Ovary (tissue), 9 donors: ENCODE data around the gene FAM241B. TPM values are rescaled to one million over a fixed set of nuclear protein-coding genes. Genes with fewer than 3 reads are reported as not detected.

Source experiments
- DNase-seq, 5 donors: peaks; one replicate each; pipeline ENCODE4 v3.0.0-alpha.2; 2019 to 2020
- H3K27ac ChIP-seq, 2 donors: fragments of 200-600 bp; one replicate each; pipeline versions ENCODE4 v1.5.1 to v1.8.0; 2019 to 2022
- H3K27me3 ChIP-seq: fragments of 200-600 bp; one replicate; pipeline ENCODE4 v1.8.0; 2022
- H3K36me3 ChIP-seq: fragments of 200-600 bp; sonication (generic); one replicate; pipeline ENCODE4 v1.5.1; 2019
- H3K4me1 ChIP-seq: one replicate; pipeline ENCODE4 v1.8.1; 2013; ENCODE audit warnings: mild to moderate bottlenecking, moderate library complexity; ENCODE audit not compliant: insufficient read depth
- H3K4me3 ChIP-seq: fragments of 200-600 bp; sonication (generic); one replicate; pipeline ENCODE4 v1.5.1; 2017
- H3K9me3 ChIP-seq, 2 donors: fragments of 200-600 bp in 1 of 2; sonication (generic) in 1 of 2; one replicate each; pipeline versions ENCODE4 v1.5.1 to v1.8.1; 2013 to 2019; ENCODE audit warnings: mild to moderate bottlenecking in 1 of 2, moderate library complexity in 1 of 2
- CTCF ChIP-seq, 3 donors: fragments of 450-650 bp in 2 of 3; fragments of 200-600 bp in 1 of 3; IDR thresholded peaks; one replicate each; pipeline versions ENCODE4 v1.5.1 to v1.8.0; 2016 to 2022; ENCODE audit warnings: antibody characterized with exemption in 3 of 3, mild to moderate bottlenecking in 1 of 3
- EP300 ChIP-seq: sonication (generic); formaldehyde crosslinking; IDR thresholded peaks from one replicate; pipeline ENCODE4 v1.6.1; 2017; ENCODE audit warnings: antibody characterized with exemption
- POLR2A ChIP-seq: fragments of 450-650 bp; IDR thresholded peaks from one replicate; pipeline ENCODE4 v1.6.1; 2017; ENCODE audit warnings: antibody characterized with exemption, mild to moderate bottlenecking, moderate library complexity
- WGBS, 3 donors: extraction: QIAGEN DNeasy Blood & Tissue Kit in 1 of 3; methylation state at CpG; one replicate each; pipeline versions ENCODE4 v1.1.5 to v1.1.7; 2013 to 2017; 5-methylcytosine and 5-hydroxymethylcytosine counted together
- intact Hi-C, 4 donors: fragments of 100-400 bp; cut with DNase I; formaldehyde crosslinking; loops; one replicate each; pipeline versions ENCODE4 v1.11.0 to v1.15.1; 2022 to 2023
- polyA plus RNA-seq, 2 donors: library from polyadenylated mRNA; stranded (reverse); fragments of 200-250 nt in 1 of 2; fragments of 350-450 nt in 1 of 2; fragmentation: Illumina TruSeq in 1 of 2; extraction: RNeasy Lipid Tissue Mini Kit (QIAGEN cat#74804) in 1 of 2; gene quantifications; one replicate each; pipeline ENCODE4 v1.2.3, GENCODE V29; 2013 to 2014
- total RNA-seq, 7 donors: library from RNA; depleted of rRNA in 2 of 7; stranded (reverse); fragments of >200 nt in 2 of 7; fragmentation: NEBNext Ultra II Directional in 3 of 7; extraction: Animal tissue kit (Norgen Biotek cat#: 25700) in 3 of 7; gene quantifications; one replicate each; pipeline versions ENCODE4 v1.1.0 to v1.2.4, GENCODE V29; 2016 to 2023
- donor health status: DM: no; HTN: no; CAD: no; lungs with moderate emphysema.
- donor health status: DM: no; HTN: no; CAD: no.
- donor health status: Bipolar disorder and iron deficiency.
- donor health status: DM: yes; HTN: yes; CAD: no.
- donor health status: DM: no; HTN: no; CAD: no.
- donor health status: DM: yes; HTN: yes; CAD: no.

FAM241B gene
- total and polyA plus RNA-seq, 9 donors, result 1.2 to 3.1 (median 2.0) TPM

- no peaks in the 10 kb centered on the region for H3K4me1 ChIP-seq
- WGBS, 3 donors, result 84 to 93% (median 89%) methylated on average over 1 of the region's 1 CpG
- H3K27me3 ChIP-seq, result no peaks in the 10 kb centered on the region
- H3K36me3 ChIP-seq, result no peaks in the 10 kb centered on the region
- H3K4me3 ChIP-seq, result no peak overlapping the region
- no peak overlapping the region for H3K27ac ChIP-seq
- no peak for TF ChIP-seq EP300
- TF ChIP-seq CTCF (IDR thresholded peaks at IDR 0.05), result no peak
- TF ChIP-seq POLR2A, result no peak
- intact Hi-C loops, result no loop called here
- no peaks in the 10 kb centered on the region for H3K9me3 ChIP-seq
- no peak for DNase-seq
Measured at GRCh38 chr10:69614130-69614529, 15.9 kb upstream of the FAM241B start.

- no peak for TF ChIP-seq EP300
- TF ChIP-seq POLR2A, result no peak
- TF ChIP-seq CTCF (IDR thresholded peaks at IDR 0.05), result no peak
- intact Hi-C loops, result no loop called here
- no peaks in the 10 kb centered on the region for H3K9me3 ChIP-seq
- DNase-seq, result no peak
- H3K27me3 ChIP-seq, result no peaks in the 10 kb centered on the region
- no peaks in the 10 kb centered on the region for H3K36me3 ChIP-seq
- WGBS, 3 donors, result 41 to 63% (median 45%) methylated on average over 4 of the region's 4 CpGs
- H3K4me1 ChIP-seq, result no peaks in the 10 kb centered on the region
- no peak overlapping the region for H3K4me3 ChIP-seq
- H3K27ac ChIP-seq, result no peak overlapping the region
Measured at GRCh38 chr10:69616358-69616757, 13.7 kb upstream of the FAM241B start.

GRCh38 chr10:69618746-69619145 lies 11.3 kb upstream of the FAM241B start:
- no peak for DNase-seq
- no peaks in the 10 kb centered on the region for H3K27me3 ChIP-seq
- H3K27ac ChIP-seq, result no peak overlapping the region
- no peaks in the 10 kb centered on the region for H3K36me3 ChIP-seq
- TF ChIP-seq EP300 (no peak), CTCF (IDR thresholded peaks at IDR 0.05) (no peak), POLR2A (no peak)
- 81 to 86% (median 83%) methylated on average over 2 of the region's 2 CpGs for WGBS, 3 donors
- H3K9me3 ChIP-seq, result no peaks in the 10 kb centered on the region
- no peak overlapping the region for H3K4me3 ChIP-seq
- intact Hi-C loops, result no loop called here
- H3K4me1 ChIP-seq, result no peaks in the 10 kb centered on the region

- intact Hi-C loops, result no loop called here
- H3K4me3 ChIP-seq, result no peak overlapping the region
- H3K9me3 ChIP-seq, result no peaks in the 10 kb centered on the region
- no peak for TF ChIP-seq POLR2A
- no peak for TF ChIP-seq EP300
- TF ChIP-seq CTCF (IDR thresholded peaks at IDR 0.05), result no peak
- no peak overlapping the region for H3K27ac ChIP-seq
- WGBS, 3 donors, result 76 to 95% (median 84%) methylated on average over 7 of the region's 7 CpGs
- no peaks in the 10 kb centered on the region for H3K4me1 ChIP-seq
- DNase-seq, result no peak
- H3K27me3 ChIP-seq, result no peaks in the 10 kb centered on the region
- H3K36me3 ChIP-seq, result no peaks in the 10 kb centered on the region
Measured at GRCh38 chr10:69619626-69620025, 10.4 kb upstream of the FAM241B start.

GRCh38 chr10:69620625-69621024 lies 9.4 kb upstream of the FAM241B start:
- no peak overlapping the region for H3K27ac ChIP-seq
- H3K4me1 ChIP-seq, result no peaks in the 10 kb centered on the region
- intact Hi-C loops, result no loop called here
- no peaks in the 10 kb centered on the region for H3K36me3 ChIP-seq
- H3K27me3 ChIP-seq, result no peaks in the 10 kb centered on the region
- no peak for DNase-seq
- H3K4me3 ChIP-seq, result no peak overlapping the region
- H3K9me3 ChIP-seq, result no peaks in the 10 kb centered on the region
- 45 to 59% (median 48%) methylated on average over 5 of the region's 5 CpGs for WGBS, 3 donors
- TF ChIP-seq POLR2A (no peak), CTCF (IDR thresholded peaks at IDR 0.05) (no peak), EP300 (no peak)
